HL-60 (cell line): ENCODE data around the gene E2F8.

Source experiments
- GABPA ChIP-seq: IDR thresholded peaks from 2 replicates; pipeline ENCODE4 v1.6.1; 2012; ENCODE audit warnings: low read depth
- POLR2AphosphoS5 ChIP-seq: IDR thresholded peaks from 2 replicates; pipeline ENCODE4 v1.6.1; 2012; ENCODE audit warnings: low read depth
- SPI1 ChIP-seq: IDR thresholded peaks from 2 replicates; pipeline ENCODE4 v1.6.1; 2012; ENCODE audit warnings: low read depth, mild to moderate bottlenecking, borderline replicate concordance
- TF ChIP-seq, protein P1 (sequence below): IDR thresholded peaks from one replicate; pipeline ENCODE4 v1.5.1; 2011; ENCODE audit warnings: low read length, control low read depth, inconsistent platforms; ENCODE audit not compliant: insufficient read depth
- TF ChIP-seq, protein P2 (sequence below): IDR thresholded peaks from 2 replicates; pipeline ENCODE4 v1.6.1; 2012; ENCODE audit warnings: low read depth; ENCODE audit not compliant: insufficient replicate concordance

DNA sequence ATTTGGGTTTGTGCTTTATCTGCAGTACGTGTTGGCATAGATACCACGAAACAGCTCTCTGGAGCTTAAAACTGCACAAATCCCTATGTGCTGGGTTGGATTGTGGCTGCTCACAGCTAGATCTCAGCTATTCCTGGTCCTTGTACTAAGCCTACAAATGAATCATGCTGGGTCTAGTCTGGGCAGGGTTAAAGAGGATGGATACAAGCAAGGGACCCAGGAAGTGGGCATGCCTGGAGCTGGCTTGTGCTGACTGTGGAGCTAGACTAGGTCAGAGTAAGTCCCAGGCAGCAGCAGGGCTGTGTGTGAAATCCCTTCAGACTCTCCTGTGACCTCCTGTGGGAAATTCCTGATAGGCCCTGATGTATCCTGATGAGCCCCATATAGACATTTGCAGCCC is 3.9 kb upstream of the E2F8 start:
- TF ChIP-seq, protein P1, sequence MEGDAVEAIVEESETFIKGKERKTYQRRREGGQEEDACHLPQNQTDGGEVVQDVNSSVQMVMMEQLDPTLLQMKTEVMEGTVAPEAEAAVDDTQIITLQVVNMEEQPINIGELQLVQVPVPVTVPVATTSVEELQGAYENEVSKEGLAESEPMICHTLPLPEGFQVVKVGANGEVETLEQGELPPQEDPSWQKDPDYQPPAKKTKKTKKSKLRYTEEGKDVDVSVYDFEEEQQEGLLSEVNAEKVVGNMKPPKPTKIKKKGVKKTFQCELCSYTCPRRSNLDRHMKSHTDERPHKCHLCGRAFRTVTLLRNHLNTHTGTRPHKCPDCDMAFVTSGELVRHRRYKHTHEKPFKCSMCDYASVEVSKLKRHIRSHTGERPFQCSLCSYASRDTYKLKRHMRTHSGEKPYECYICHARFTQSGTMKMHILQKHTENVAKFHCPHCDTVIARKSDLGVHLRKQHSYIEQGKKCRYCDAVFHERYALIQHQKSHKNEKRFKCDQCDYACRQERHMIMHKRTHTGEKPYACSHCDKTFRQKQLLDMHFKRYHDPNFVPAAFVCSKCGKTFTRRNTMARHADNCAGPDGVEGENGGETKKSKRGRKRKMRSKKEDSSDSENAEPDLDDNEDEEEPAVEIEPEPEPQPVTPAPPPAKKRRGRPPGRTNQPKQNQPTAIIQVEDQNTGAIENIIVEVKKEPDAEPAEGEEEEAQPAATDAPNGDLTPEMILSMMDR, result no peak
- TF ChIP-seq POLR2AphosphoS5, result no peak
- TF ChIP-seq, protein P2, sequence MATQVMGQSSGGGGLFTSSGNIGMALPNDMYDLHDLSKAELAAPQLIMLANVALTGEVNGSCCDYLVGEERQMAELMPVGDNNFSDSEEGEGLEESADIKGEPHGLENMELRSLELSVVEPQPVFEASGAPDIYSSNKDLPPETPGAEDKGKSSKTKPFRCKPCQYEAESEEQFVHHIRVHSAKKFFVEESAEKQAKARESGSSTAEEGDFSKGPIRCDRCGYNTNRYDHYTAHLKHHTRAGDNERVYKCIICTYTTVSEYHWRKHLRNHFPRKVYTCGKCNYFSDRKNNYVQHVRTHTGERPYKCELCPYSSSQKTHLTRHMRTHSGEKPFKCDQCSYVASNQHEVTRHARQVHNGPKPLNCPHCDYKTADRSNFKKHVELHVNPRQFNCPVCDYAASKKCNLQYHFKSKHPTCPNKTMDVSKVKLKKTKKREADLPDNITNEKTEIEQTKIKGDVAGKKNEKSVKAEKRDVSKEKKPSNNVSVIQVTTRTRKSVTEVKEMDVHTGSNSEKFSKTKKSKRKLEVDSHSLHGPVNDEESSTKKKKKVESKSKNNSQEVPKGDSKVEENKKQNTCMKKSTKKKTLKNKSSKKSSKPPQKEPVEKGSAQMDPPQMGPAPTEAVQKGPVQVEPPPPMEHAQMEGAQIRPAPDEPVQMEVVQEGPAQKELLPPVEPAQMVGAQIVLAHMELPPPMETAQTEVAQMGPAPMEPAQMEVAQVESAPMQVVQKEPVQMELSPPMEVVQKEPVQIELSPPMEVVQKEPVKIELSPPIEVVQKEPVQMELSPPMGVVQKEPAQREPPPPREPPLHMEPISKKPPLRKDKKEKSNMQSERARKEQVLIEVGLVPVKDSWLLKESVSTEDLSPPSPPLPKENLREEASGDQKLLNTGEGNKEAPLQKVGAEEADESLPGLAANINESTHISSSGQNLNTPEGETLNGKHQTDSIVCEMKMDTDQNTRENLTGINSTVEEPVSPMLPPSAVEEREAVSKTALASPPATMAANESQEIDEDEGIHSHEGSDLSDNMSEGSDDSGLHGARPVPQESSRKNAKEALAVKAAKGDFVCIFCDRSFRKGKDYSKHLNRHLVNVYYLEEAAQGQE, result no peak
- no peak for TF ChIP-seq SPI1
- no peak for TF ChIP-seq GABPA
